ENCODE measurements around the gene EPHA8.

DNA sequence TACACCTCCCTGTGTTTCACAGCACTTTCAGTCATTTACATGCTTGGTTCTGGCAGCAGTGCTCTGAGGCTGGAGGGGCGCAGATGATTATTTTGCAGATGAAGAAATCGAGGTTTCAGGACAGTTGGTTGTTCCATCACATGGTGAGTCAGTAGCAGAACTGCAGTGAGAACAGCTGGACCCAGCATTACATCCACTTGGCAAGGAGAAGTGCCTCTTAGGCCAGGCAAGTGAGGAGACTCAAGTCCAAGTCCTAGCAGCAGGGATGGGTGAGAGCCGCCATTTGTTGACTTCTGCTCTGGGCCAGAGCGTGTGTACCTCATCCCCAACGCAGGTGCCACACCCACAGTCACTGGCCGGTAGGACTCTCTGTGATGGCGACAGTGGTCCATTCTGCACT, 26.8 kb upstream of the EPHA8 start:
- TF ChIP-seq, protein P1, sequence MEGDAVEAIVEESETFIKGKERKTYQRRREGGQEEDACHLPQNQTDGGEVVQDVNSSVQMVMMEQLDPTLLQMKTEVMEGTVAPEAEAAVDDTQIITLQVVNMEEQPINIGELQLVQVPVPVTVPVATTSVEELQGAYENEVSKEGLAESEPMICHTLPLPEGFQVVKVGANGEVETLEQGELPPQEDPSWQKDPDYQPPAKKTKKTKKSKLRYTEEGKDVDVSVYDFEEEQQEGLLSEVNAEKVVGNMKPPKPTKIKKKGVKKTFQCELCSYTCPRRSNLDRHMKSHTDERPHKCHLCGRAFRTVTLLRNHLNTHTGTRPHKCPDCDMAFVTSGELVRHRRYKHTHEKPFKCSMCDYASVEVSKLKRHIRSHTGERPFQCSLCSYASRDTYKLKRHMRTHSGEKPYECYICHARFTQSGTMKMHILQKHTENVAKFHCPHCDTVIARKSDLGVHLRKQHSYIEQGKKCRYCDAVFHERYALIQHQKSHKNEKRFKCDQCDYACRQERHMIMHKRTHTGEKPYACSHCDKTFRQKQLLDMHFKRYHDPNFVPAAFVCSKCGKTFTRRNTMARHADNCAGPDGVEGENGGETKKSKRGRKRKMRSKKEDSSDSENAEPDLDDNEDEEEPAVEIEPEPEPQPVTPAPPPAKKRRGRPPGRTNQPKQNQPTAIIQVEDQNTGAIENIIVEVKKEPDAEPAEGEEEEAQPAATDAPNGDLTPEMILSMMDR (IDR thresholded peaks at IDR 0.05; ENCODE audit: low read depth, low read length) = no peak
- TF ChIP-seq POLR2A (IDR thresholded peaks at IDR 0.05; ENCODE audit: extremely low read depth, insufficient read length) = no peak

All from NB4 (cell line).